H9 (cell line): Measurements from ENCODE around the gene KCTD4. TPM values are rescaled to one million over a fixed set of nuclear protein-coding genes. Genes with fewer than 3 reads are reported as not detected.

Experiments
- DNase-seq: peaks from one replicate; pipeline ENCODE4 v3.0.0-alpha.2; 2017
- H2AFZ ChIP-seq: one replicate; pipeline ENCODE4 v1.6.1; 2013; ENCODE audit warnings: mild to moderate bottlenecking, low read length, control low read depth, moderate library complexity
- H2AK5ac ChIP-seq: 2 replicates; pipeline ENCODE4 v1.6.1; 2013; ENCODE audit warnings: low read length, control low read depth, mixed read lengths; ENCODE audit not compliant: insufficient read length
- H2BK120ac ChIP-seq: one replicate; pipeline ENCODE4 v1.6.1; 2013; ENCODE audit warnings: low read depth, mild to moderate bottlenecking, low read length, control low read depth, inconsistent platforms; ENCODE audit not compliant: poor library complexity, severe bottlenecking
- H2BK12ac ChIP-seq: 2 replicates; pipeline ENCODE4 v1.6.1; 2013; ENCODE audit warnings: low read length, control low read depth, mixed read lengths, low read depth; ENCODE audit not compliant: insufficient read length
- H2BK15ac ChIP-seq: 2 replicates; pipeline ENCODE4 v1.6.1; 2013; ENCODE audit warnings: low read depth, low read length, control low read depth
- H2BK20ac ChIP-seq: one replicate; pipeline ENCODE4 v1.6.1; 2013; ENCODE audit warnings: low read depth, mild to moderate bottlenecking, low read length, control low read depth, inconsistent platforms; ENCODE audit not compliant: poor library complexity, severe bottlenecking
- H2BK5ac ChIP-seq: 2 replicates; pipeline ENCODE4 v1.6.1; 2013; ENCODE audit warnings: low read length, control low read depth, mixed read lengths; ENCODE audit not compliant: insufficient read length
- H3K14ac ChIP-seq: 2 replicates; pipeline ENCODE4 v1.6.1; 2013; ENCODE audit warnings: low read length, control low read depth; ENCODE audit not compliant: insufficient read depth
- H3K18ac ChIP-seq: 2 replicates; pipeline ENCODE4 v1.6.1; 2013; ENCODE audit warnings: low read depth, mild to moderate bottlenecking, mixed read lengths, low read length, control low read depth; ENCODE audit not compliant: insufficient read length
- H3K23ac ChIP-seq: 2 replicates; pipeline ENCODE4 v1.6.1; 2013; ENCODE audit warnings: low read length, control low read depth, mixed read lengths, low read depth; ENCODE audit not compliant: insufficient read length
- H3K23me2 ChIP-seq: 2 replicates; pipeline ENCODE4 v1.6.1; 2013; ENCODE audit warnings: low read depth, mild to moderate bottlenecking, mixed read lengths, low read length, control low read depth; ENCODE audit not compliant: insufficient read length, poor library complexity, severe bottlenecking
- H3K27ac ChIP-seq: 2 replicates; pipeline ENCODE4 v1.5.1; 2013; ENCODE audit warnings: low read length, control low read depth, mixed read lengths, low read depth; ENCODE audit not compliant: insufficient read length
- H3K27me3 ChIP-seq: 2 replicates; pipeline ENCODE4 v1.6.1; 2013; ENCODE audit warnings: low read length, control low read depth, inconsistent platforms; ENCODE audit not compliant: insufficient read depth
- H3K4ac ChIP-seq: 2 replicates; pipeline ENCODE4 v1.6.1; 2013; ENCODE audit warnings: low read depth, mild to moderate bottlenecking, control low read depth, inconsistent platforms, low read length, moderate library complexity
- H3K4me1 ChIP-seq: 2 replicates; pipeline ENCODE4 v1.6.1; 2013; ENCODE audit warnings: low read length, control low read depth, inconsistent platforms; ENCODE audit not compliant: insufficient read depth
- H3K4me2 ChIP-seq: 2 replicates; pipeline ENCODE4 v1.6.1; 2013; ENCODE audit warnings: low read length, control low read depth, mixed read lengths; ENCODE audit not compliant: insufficient read length, insufficient read depth
- H3K56ac ChIP-seq: 2 replicates; pipeline ENCODE4 v1.6.1; 2013; ENCODE audit warnings: low read depth, mild to moderate bottlenecking, mixed read lengths, low read length, control low read depth; ENCODE audit not compliant: insufficient read length
- H3K79me1 ChIP-seq: 2 replicates; pipeline ENCODE4 v1.6.1; 2013; ENCODE audit warnings: low read depth, mild to moderate bottlenecking, moderate library complexity, low read length, control low read depth, inconsistent platforms; ENCODE audit not compliant: insufficient read depth, poor library complexity, severe bottlenecking
- H3K79me2 ChIP-seq: 2 replicates; pipeline ENCODE4 v1.6.1; 2013; ENCODE audit warnings: low read length, control low read depth, inconsistent platforms; ENCODE audit not compliant: insufficient read depth
- H3K9ac ChIP-seq: 2 replicates; pipeline ENCODE4 v1.6.1; 2013; ENCODE audit warnings: low read length, control low read depth, mixed read lengths; ENCODE audit not compliant: insufficient read length; ENCODE audit errors: extremely low read depth
- H3K9me3 ChIP-seq: one replicate; pipeline ENCODE4 v1.6.1; 2013; ENCODE audit warnings: low read depth, low read length, inconsistent platforms; ENCODE audit not compliant: control insufficient read depth
- H3T11ph ChIP-seq: one replicate; pipeline ENCODE4 v1.6.1; 2013; ENCODE audit warnings: mild to moderate bottlenecking, low read length, control low read depth, inconsistent platforms
- H4K20me1 ChIP-seq: one replicate; pipeline ENCODE4 v1.6.1; 2013; ENCODE audit not compliant: control insufficient read depth, insufficient read length, insufficient read depth
- H4K5ac ChIP-seq: 2 replicates; pipeline ENCODE4 v1.6.1; 2013; ENCODE audit warnings: low read depth, mild to moderate bottlenecking, mixed read lengths, low read length, control low read depth; ENCODE audit not compliant: insufficient read length
- H4K8ac ChIP-seq: replicated peaks from 2 replicates; pipeline ENCODE4 v1.6.1; 2013; ENCODE audit warnings: low read length, control low read depth, mixed read lengths, low read depth; ENCODE audit not compliant: insufficient read length
- H4K91ac ChIP-seq: 2 replicates; pipeline ENCODE4 v1.6.1; 2013; ENCODE audit warnings: low read depth, mild to moderate bottlenecking, moderate library complexity, mixed read lengths, low read length, control low read depth; ENCODE audit not compliant: insufficient read length
- H3K27ac Mint-ChIP-seq, 3 experiments: 2 replicates in 2 of 3; 3 replicates in 1 of 3; pipeline ENCODE4 v1.8.0; 2020 to 2021; ENCODE audit warnings: mixed read lengths in 3 of 3, mild to moderate bottlenecking in 1 of 3, moderate library complexity in 1 of 3
- H3K27me3 Mint-ChIP-seq: 2 replicates; pipeline ENCODE4 v1.8.0; 2021; ENCODE audit warnings: low read depth, mild to moderate bottlenecking, moderate library complexity, mixed read lengths
- H3K36me3 Mint-ChIP-seq, 3 experiments: 2 replicates in 2 of 3; 3 replicates in 1 of 3; pipeline ENCODE4 v1.8.0; 2020 to 2021; ENCODE audit warnings: low read depth in 3 of 3, mixed read lengths in 3 of 3; ENCODE audit not compliant: insufficient read depth in 1 of 3
- H3K4me1 Mint-ChIP-seq, 2 experiments: 2 replicates each; pipeline ENCODE4 v1.8.0; 2020; ENCODE audit warnings: mixed read lengths in 2 of 2
- H3K4me3 Mint-ChIP-seq, 2 experiments: 2 replicates in 1 of 2; 3 replicates in 1 of 2; pipeline ENCODE4 v1.8.0; 2020 to 2021; ENCODE audit warnings: mild to moderate bottlenecking in 2 of 2, mixed read lengths in 2 of 2, moderate library complexity in 1 of 2
- H3K9me3 Mint-ChIP-seq, 2 experiments: 2 replicates in 1 of 2; 3 replicates in 1 of 2; pipeline ENCODE4 v1.8.0; 2020; ENCODE audit warnings: mild to moderate bottlenecking in 2 of 2, mixed read lengths in 2 of 2, moderate library complexity in 1 of 2
- WGBS: extraction: QIAGEN DNeasy Blood & Tissue Kit; methylation state at CpG from one replicate; pipeline ENCODE4 v1.1.7; 2013; ENCODE audit warnings: missing lambda C conversion rate, low lambda C conversion rate, mixed read lengths; ENCODE audit not compliant: insufficient read length; ENCODE audit errors: extremely low coverage; 5-methylcytosine and 5-hydroxymethylcytosine counted together
- total RNA-seq: library from RNA; stranded (reverse); gene quantifications from 2 replicates; pipeline ENCODE4 v1.2.1, GENCODE V29; 2021
- TF ChIP-seq, protein P1 (sequence below): fragments of 200-600 bp; sonication (generic); conservative IDR thresholded peaks from 3 replicates; pipeline ENCODE4 v1.8.0; 2021; ENCODE audit warnings: antibody characterized with exemption, mild to moderate bottlenecking

Gene KCTD4
- total RNA-seq, 1 experiment from 2014 or later = not detected

DNA sequence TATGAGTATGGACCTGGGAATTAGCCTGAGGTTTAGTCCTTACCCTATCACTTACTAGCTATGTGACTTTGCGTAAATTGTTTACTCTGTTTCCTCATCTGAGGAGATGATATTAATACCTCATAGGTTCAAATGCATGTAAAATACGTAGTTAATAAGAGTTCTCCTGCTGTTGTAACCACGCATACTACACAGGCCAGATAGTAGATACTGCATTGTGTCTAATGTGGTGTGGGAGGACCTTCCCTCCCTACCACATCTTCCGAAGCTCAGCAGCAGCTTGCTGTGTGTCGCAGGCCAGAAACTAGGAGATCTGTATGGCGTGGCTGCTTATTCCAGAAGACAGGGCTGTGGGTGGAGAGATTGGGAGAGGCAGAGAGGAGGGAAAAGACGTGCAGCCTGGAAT is 57.5 kb downstream of the KCTD4 start:
- H3K23ac ChIP-seq = no peak overlapping the region
- TF ChIP-seq, protein P1, sequence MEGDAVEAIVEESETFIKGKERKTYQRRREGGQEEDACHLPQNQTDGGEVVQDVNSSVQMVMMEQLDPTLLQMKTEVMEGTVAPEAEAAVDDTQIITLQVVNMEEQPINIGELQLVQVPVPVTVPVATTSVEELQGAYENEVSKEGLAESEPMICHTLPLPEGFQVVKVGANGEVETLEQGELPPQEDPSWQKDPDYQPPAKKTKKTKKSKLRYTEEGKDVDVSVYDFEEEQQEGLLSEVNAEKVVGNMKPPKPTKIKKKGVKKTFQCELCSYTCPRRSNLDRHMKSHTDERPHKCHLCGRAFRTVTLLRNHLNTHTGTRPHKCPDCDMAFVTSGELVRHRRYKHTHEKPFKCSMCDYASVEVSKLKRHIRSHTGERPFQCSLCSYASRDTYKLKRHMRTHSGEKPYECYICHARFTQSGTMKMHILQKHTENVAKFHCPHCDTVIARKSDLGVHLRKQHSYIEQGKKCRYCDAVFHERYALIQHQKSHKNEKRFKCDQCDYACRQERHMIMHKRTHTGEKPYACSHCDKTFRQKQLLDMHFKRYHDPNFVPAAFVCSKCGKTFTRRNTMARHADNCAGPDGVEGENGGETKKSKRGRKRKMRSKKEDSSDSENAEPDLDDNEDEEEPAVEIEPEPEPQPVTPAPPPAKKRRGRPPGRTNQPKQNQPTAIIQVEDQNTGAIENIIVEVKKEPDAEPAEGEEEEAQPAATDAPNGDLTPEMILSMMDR = no peak
- H3T11ph ChIP-seq = no peak overlapping the region
- H3K79me2 ChIP-seq = no peaks in the 10 kb centered on the region; the same call in 1 of the 2 replicates
- no peak overlapping the region for H4K8ac ChIP-seq
- H3K4me2 ChIP-seq = no peak overlapping the region
- H2BK12ac ChIP-seq = no peak overlapping the region
- H3K4me1 ChIP-seq = no peaks in the 10 kb centered on the region
- peaks cover 7% of the 10 kb centered on the region for H3K79me1 ChIP-seq
- peaks cover 2 to 12% (median 5%) of the 10 kb centered on the region in 3 experiments; a peak in 6 of 7 replicates for H3K36me3 Mint-ChIP-seq
- H3K18ac ChIP-seq = no peak overlapping the region
- no CpG with 5 or more reads among the region's 7 CpGs for WGBS
- no peak overlapping the region for H3K56ac ChIP-seq
- no peaks in the 10 kb centered on the region for H3K9me3 Mint-ChIP-seq
- no peaks in the 10 kb centered on the region for H3K27me3 ChIP-seq
- H4K91ac ChIP-seq = no peak overlapping the region
- no peak overlapping the region for H4K5ac ChIP-seq
- no peaks in the 10 kb centered on the region for H3K23me2 ChIP-seq
- no peak overlapping the region for H2BK20ac ChIP-seq
- H3K9ac ChIP-seq = no peak overlapping the region
- H3K27ac Mint-ChIP-seq = peak overlapping the region in 2 of 3 experiments; percentile 19 to 87; a peak in 5 of 7 replicates
- H3K27ac ChIP-seq = no peak overlapping the region
- H2BK15ac ChIP-seq = no peak overlapping the region
- H2BK120ac ChIP-seq = no peak overlapping the region
- no peak overlapping the region for H3K14ac ChIP-seq
- no peaks in the 10 kb centered on the region for H4K20me1 ChIP-seq
- H3K4me3 Mint-ChIP-seq = no peak overlapping the region
- H3K4ac ChIP-seq = no peak overlapping the region
- no peak for DNase-seq
- H3K27me3 Mint-ChIP-seq = no peaks in the 10 kb centered on the region
- H3K4me1 Mint-ChIP-seq = peaks cover 4 to 11% of the 10 kb centered on the region in 2 experiments; a peak in 3 of 4 replicates
- H2AFZ ChIP-seq = no peak overlapping the region
- H2AK5ac ChIP-seq = no peak overlapping the region
- H2BK5ac ChIP-seq = no peak overlapping the region
- no peaks in the 10 kb centered on the region for H3K9me3 ChIP-seq

Other genes starting within 250 kb of the KCTD4 start
- gene NUFIP1, start 211.6 kb downstream of the KCTD4 start, total RNA-seq = 17.0 and 17.1 TPM in 2 replicates
- 20.3 and 21.9 TPM in 2 replicates for gene GPALPP1, start 211.5 kb downstream of the KCTD4 start, total RNA-seq
- 29.6 and 31.9 TPM in 2 replicates for gene GTF2F2, start 80.5 kb downstream of the KCTD4 start, total RNA-seq
- gene TPT1, start 140.1 kb upstream of the KCTD4 start, total RNA-seq = 2,205 and 2,239 TPM in 2 replicates
- 5.4 and 6.3 TPM in 2 replicates for gene SLC25A30, start 217.3 kb upstream of the KCTD4 start, total RNA-seq